ENCODE data around the gene DCAF5.

The DCAF5 gene

DNA sequence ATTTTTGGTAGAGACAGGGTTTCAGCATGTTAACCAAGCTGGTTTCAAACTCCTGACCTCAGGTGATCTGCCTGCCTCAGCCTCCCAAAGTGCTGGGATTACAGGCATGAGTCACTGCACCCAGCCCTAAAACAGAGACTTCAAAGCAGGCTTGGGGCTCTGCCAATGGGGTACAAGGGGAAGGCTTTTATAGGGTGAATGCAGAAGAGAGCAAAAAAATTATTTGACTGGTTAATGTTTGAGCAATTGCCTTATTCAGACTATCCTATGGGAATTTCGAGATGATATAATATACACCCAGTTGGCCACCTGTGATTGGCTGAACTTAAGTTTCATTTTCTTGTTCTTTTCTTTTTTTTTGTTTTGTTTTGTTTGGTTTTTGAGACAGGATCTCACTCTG is 142.3 kb downstream of the DCAF5 start:
- DNase-seq (ENCODE audit: low spot score) (no peak), FAIRE-seq (no peak)

DNA sequence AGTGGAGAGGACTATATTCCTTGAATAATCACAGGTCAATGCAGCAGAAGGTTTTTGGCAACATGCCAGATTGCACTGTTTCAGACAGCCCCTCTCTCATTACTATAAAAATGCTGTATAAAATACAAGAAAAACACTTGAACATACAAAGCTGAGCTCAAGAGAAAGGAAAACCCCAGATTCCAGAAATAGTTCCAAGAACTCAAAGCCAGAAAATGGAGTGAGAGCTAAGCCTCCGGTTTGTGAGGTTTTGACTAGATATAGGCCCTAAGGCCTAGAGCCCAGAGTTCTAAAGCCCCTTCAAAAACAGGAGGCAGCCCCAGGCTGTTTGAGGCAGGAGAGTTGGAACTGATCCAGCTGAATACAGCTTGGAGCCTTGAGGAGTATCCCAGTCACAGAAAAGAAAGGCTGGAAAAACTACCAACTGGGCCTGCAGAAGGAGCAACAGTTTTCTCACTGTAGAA is 144.5 kb downstream of the DCAF5 start:
- FAIRE-seq: no peak
- DNase-seq (ENCODE audit: low spot score): no peak

DNA sequence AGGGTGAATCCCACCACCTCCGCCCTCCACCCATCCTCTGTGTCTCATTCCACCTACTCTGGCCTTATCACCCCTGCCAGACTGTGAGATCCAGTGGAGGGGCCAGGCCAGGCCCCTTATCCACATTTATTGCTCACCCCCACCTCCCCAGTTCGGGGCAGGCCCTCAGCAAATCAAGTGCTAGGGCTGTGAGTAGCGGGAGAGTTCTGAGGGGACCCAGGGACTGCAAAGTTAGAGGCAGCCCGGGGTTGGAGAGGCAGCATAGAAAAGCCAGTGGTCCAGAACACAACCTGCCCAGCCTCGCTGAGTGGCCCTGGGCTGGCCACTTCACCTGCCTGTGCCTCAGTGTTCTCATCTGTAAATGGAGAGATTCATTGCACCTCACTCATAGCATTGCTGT is 146.6 kb downstream of the DCAF5 start:
- no peak for DNase-seq (ENCODE audit: low spot score)
- peak; percentile 32 for FAIRE-seq

DNA sequence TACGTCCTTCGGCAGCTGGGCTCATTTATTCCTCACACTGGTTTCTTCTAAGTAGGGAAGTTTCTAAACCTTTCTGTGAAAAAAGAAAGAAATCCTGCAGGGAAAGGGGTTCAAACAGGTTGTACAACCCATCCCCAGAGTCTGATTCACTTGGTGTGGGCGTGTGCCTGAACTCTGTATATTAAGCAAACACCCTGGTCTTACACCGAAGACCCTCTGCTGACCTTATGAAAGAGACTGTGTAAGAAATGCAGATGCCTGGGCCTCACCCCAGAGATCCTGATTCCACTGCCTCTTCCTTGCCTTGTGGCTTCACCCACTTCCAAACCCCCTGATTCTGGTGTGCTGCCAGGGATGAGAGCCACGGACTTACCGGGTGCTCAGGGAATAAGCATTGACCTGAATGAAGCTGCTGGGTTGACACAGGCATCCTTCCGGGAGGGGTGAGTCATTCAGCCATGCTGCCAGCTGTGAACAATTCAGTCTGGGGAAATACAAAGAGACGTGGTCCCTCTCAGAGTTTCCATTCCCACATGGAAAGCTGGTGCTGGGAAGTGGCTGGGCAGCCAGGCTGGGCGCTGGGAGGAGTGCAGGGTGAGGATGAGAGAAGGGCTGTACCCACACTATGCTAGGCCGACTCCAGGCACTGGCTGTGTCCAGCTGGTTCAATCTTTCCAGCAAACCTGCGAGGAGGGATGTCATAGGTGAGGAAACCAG is 147.3 kb downstream of the DCAF5 start:
- peak; percentile 99 for FAIRE-seq
- DNase-seq (ENCODE audit: low spot score): peak; percentile 99

DNA sequence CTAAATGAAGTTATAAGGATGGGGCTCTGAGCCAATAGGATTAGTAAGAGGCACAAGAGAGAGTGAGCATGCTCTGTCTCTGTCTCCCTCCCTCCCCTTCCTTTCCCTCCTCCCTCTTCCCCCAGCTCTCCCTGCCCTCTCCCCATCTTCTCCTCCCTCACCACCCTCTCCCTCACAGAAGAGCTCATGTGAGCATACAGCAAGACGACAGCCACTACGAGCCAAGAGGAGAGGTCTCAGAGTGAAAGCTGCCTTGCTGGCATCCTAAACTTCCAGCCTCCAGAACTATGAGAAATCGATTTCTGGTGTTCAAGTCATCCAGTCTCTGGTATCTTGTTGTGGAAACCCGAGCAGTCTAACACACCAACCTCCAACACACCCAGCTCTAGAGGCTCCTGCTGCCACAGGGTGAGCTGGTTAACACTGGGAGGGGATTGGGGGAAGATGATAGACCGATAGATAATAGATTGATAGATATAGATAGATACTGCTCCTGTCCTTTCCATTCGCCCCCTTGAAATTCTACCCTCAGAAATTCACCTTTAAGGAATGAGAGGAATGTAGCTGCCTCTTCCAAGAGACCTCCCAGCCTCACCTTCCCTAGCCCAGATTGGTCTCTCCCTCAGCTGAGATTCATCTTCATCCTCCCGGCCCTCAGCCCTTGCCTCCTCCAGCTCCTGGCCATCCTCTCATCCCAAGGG is 148.0 kb downstream of the DCAF5 start:
- FAIRE-seq (peak; percentile 97), DNase-seq (ENCODE audit: low spot score) (peak; percentile 62)

DNA sequence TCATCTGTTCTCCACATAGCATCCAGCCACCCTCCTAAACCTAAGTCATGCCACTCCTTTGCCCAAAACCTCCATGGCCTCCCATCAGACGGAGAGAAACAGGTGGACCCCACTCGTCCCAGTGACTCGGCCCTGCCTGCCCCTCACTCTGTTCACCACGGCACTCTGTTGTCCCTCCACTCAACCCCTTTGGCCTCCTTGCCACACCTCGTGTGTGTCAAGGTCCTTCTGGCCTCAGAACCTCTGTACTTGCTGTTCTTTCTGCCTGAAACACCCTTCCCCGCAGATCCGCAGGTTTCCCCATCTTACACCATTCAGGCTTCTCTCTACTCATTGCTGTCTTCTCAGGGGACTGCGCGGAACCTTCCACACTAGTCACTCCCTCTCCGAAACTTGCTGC is 149.3 kb downstream of the DCAF5 start:
- DNase-seq (ENCODE audit: low spot score) (no peak), FAIRE-seq (no peak)

DNA sequence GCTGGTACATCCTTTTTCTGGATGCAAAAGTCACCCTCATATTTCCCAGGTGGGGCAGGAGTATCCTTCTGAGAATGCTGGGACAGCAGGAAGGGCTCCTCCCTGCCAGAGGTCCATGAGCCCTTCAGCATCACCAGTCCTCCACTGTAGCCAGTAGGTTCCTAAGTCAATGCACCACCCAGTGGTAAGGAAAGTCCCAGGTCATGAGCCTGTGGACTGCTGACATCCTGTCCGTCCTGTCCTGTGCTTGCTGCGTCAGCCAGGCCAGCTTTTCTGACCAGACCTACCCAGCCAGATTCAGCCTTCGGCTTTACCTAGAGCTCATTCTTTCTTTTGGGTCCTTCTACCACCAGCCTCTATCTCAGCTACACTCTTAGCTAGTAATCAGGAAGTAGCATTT is 150.8 kb downstream of the DCAF5 start:
- FAIRE-seq (peak; percentile 62), DNase-seq (ENCODE audit: low spot score) (no peak)

DNA sequence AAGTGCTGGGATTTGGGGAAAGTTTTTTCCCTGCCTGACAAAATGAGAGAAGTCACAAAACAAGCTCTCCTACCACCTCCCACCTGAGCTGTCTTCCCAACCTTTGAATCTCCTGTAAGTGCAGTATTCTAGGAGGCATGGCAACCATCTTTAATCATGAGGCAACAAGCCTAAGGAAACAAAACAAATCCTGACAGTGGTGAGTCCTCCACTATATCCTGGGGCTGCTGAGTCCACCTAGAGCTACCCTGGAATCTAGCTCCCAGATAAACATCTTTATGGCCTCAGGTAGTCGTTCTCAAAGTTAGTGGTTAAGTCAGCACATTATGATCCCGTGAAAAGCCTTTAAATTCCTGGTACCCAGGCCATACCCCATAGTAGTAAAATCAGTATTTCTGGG is 151.5 kb downstream of the DCAF5 start:
- FAIRE-seq (peak; percentile 88), DNase-seq (ENCODE audit: low spot score) (no peak)
